Effector memory CD8-positive, alpha-beta T cell (primary cell): ENCODE measurements around the gene ZNF544.
A peak's percentile ranks its signal among the peaks of the same experiment; 100 is the strongest.
"Not testable (repeated sequence)": the region's sequence is repeated elsewhere in the genome, so short reads cannot be mapped to it uniquely, and the experiment has no call there.

Source experiments
- ATAC-seq: fragments of 150-1000 bp; cut with Tn5 transposase; replicated peaks from 2 replicates; pipeline ENCODE4 v1.10.0; 2021; ENCODE audit warnings: mild to moderate bottlenecking, moderate library complexity
- DNase-seq, 3 experiments: peaks; one replicate each; pipeline ENCODE4 v3.0.0; 2021
- H3K27ac Mint-ChIP-seq, 2 donors: one replicate each; pipeline ENCODE4 v1.8.0; 2022; ENCODE audit warnings: mild to moderate bottlenecking in 2 of 2, mixed read lengths in 2 of 2, moderate library complexity in 2 of 2
- H3K27me3 Mint-ChIP-seq, 2 donors: one replicate each; pipeline ENCODE4 v1.8.0; 2022; ENCODE audit warnings: mixed read lengths in 2 of 2
- H3K36me3 Mint-ChIP-seq: one replicate; pipeline ENCODE4 v1.8.0; 2022; ENCODE audit warnings: mild to moderate bottlenecking, moderate library complexity, mixed read lengths; ENCODE audit not compliant: insufficient read depth
- H3K4me1 Mint-ChIP-seq, 2 donors: one replicate each; pipeline ENCODE4 v1.8.0; 2022; ENCODE audit warnings: low read depth in 2 of 2, mixed read lengths in 2 of 2
- H3K4me3 Mint-ChIP-seq, 2 donors: one replicate each; pipeline ENCODE4 v1.8.0; 2022; ENCODE audit warnings: mild to moderate bottlenecking in 2 of 2, mixed read lengths in 2 of 2, moderate library complexity in 2 of 2
- H3K9me3 Mint-ChIP-seq, 2 donors: one replicate each; pipeline ENCODE4 v1.8.0; 2022; ENCODE audit warnings: mixed read lengths in 2 of 2

ZNF544 gene

GRCh38 chr19:58217607-58218391 lies 10.9 kb upstream of the ZNF544 start:
- DNase-seq (no peak), ATAC-seq (no peak)
- Mint-ChIP-seq H3K4me1 (no peaks in the 10 kb centered on the region), H3K9me3 (peaks cover 1 to 12% of the 10 kb centered on the region in 2 donors), H3K27me3 (no peaks in the 10 kb centered on the region), H3K27ac (no peak overlapping the region), H3K36me3 (peaks cover 14% of the 10 kb centered on the region), H3K4me3 (no peak overlapping the region)

GRCh38 chr19:58218899-58219298 lies 9.8 kb upstream of the ZNF544 start:
- H3K27ac Mint-ChIP-seq: no peak overlapping the region
- peaks cover 0 to 12% of the 10 kb centered on the region in 2 donors for H3K9me3 Mint-ChIP-seq
- H3K4me3 Mint-ChIP-seq: no peak overlapping the region
- peak; percentile 44 for ATAC-seq
- no peaks in the 10 kb centered on the region for H3K27me3 Mint-ChIP-seq
- H3K36me3 Mint-ChIP-seq: peaks cover 9% of the 10 kb centered on the region
- H3K4me1 Mint-ChIP-seq: no peaks in the 10 kb centered on the region
- DNase-seq: peak in 1 of 3 experiments; percentile 14

GRCh38 chr19:58227964-58228584 lies 640 bp upstream of the ZNF544 start:
- peak overlapping the region; percentile 95 to 97 for H3K4me3 Mint-ChIP-seq
- no peak for ATAC-seq
- no peak for DNase-seq
- peak overlapping the region; percentile 96 for H3K27ac Mint-ChIP-seq
- H3K36me3 Mint-ChIP-seq: peaks cover 24% of the 10 kb centered on the region
- peaks cover 1 to 7% of the 10 kb centered on the region in 2 donors for H3K9me3 Mint-ChIP-seq
- H3K4me1 Mint-ChIP-seq: peaks cover 19 to 23% of the 10 kb centered on the region in 2 donors
- no peaks in the 10 kb centered on the region for H3K27me3 Mint-ChIP-seq

- peaks cover 1 to 10% of the 10 kb centered on the region in 2 donors for H3K9me3 Mint-ChIP-seq
- peaks cover 24% of the 10 kb centered on the region for H3K36me3 Mint-ChIP-seq
- no peaks in the 10 kb centered on the region for H3K27me3 Mint-ChIP-seq
- peak overlapping the region; percentile 95 to 97 for H3K4me3 Mint-ChIP-seq
- ATAC-seq: peak; percentile 24
- no peak for DNase-seq
- H3K4me1 Mint-ChIP-seq: peaks cover 20 to 23% of the 10 kb centered on the region in 2 donors
- peak overlapping the region; percentile 96 for H3K27ac Mint-ChIP-seq
Observed at GRCh38 chr19:58229255-58229639, 533 bp downstream of the ZNF544 start.

- Mint-ChIP-seq H3K36me3 (peaks cover 41% of the 10 kb centered on the region), H3K27ac (no peak overlapping the region), H3K4me1 (peaks cover 0 to 4% of the 10 kb centered on the region in 2 donors), H3K4me3 (no peak overlapping the region), H3K9me3 (peaks cover 0 to 7% of the 10 kb centered on the region in 2 donors), H3K27me3 (no peaks in the 10 kb centered on the region)
- ATAC-seq (no peak), DNase-seq (no peak)
Observed at GRCh38 chr19:58237324-58237723, 8.6 kb downstream of the ZNF544 start.

GRCh38 chr19:58243351-58243750 lies 14.6 kb downstream of the ZNF544 start:
- ATAC-seq (no peak), DNase-seq (no peak)
- no peak overlapping the region for H3K27ac Mint-ChIP-seq
- peaks cover 4 to 5% of the 10 kb centered on the region in 2 donors for H3K9me3 Mint-ChIP-seq
- H3K27me3 Mint-ChIP-seq: no peaks in the 10 kb centered on the region
- H3K4me1 Mint-ChIP-seq: no peaks in the 10 kb centered on the region
- H3K36me3 Mint-ChIP-seq: peaks cover 61% of the 10 kb centered on the region
- no peak overlapping the region for H3K4me3 Mint-ChIP-seq

GRCh38 chr19:58248886-58249285 lies 20.2 kb downstream of the ZNF544 start:
- peaks cover 12 to 13% of the 10 kb centered on the region in 2 donors for H3K9me3 Mint-ChIP-seq
- H3K27me3 Mint-ChIP-seq: no peaks in the 10 kb centered on the region
- H3K4me1 Mint-ChIP-seq: no peaks in the 10 kb centered on the region
- H3K4me3 Mint-ChIP-seq: no peak overlapping the region
- ATAC-seq (no peak), DNase-seq (no peak)
- no peak overlapping the region for H3K27ac Mint-ChIP-seq
- peaks cover 51% of the 10 kb centered on the region for H3K36me3 Mint-ChIP-seq

GRCh38 chr19:58252102-58252685 lies 23.5 kb downstream of the ZNF544 start:
- H3K36me3 Mint-ChIP-seq: peaks cover 36% of the 10 kb centered on the region
- no peak overlapping the region for H3K4me3 Mint-ChIP-seq
- no peak for ATAC-seq
- no peaks in the 10 kb centered on the region for H3K4me1 Mint-ChIP-seq
- no peaks in the 10 kb centered on the region for H3K27me3 Mint-ChIP-seq
- H3K27ac Mint-ChIP-seq: no peak overlapping the region
- peaks cover 8 to 12% of the 10 kb centered on the region in 2 donors for H3K9me3 Mint-ChIP-seq
- no peak for DNase-seq

GRCh38 chr19:58258259-58258658 lies 29.5 kb downstream of the ZNF544 start:
- H3K4me3 Mint-ChIP-seq, H3K27me3 Mint-ChIP-seq, ATAC-seq, DNase-seq, H3K4me1 Mint-ChIP-seq, H3K27ac Mint-ChIP-seq: not testable (repeated sequence)
- H3K9me3 Mint-ChIP-seq: peaks cover 10 to 11% of the 10 kb centered on the region in 2 donors
- H3K36me3 Mint-ChIP-seq: peaks cover 34% of the 10 kb centered on the region

- H3K4me3 Mint-ChIP-seq: no peak overlapping the region
- no peak overlapping the region for H3K27ac Mint-ChIP-seq
- no peak for DNase-seq
- H3K9me3 Mint-ChIP-seq: peaks cover 7 to 10% of the 10 kb centered on the region in 2 donors
- no peak for ATAC-seq
- peaks cover 0 to 4% of the 10 kb centered on the region in 2 donors for H3K4me1 Mint-ChIP-seq
- H3K27me3 Mint-ChIP-seq: no peaks in the 10 kb centered on the region
- H3K36me3 Mint-ChIP-seq: peaks cover 24% of the 10 kb centered on the region
Observed at GRCh38 chr19:58261600-58261967, 32.9 kb downstream of the ZNF544 start.

GRCh38 chr19:58261968-58262921 lies 33.5 kb downstream of the ZNF544 start:
- no peak overlapping the region for H3K4me3 Mint-ChIP-seq
- no peak overlapping the region for H3K27ac Mint-ChIP-seq
- H3K36me3 Mint-ChIP-seq: peaks cover 24% of the 10 kb centered on the region
- no peak for DNase-seq
- peaks cover 7 to 9% of the 10 kb centered on the region in 2 donors for H3K9me3 Mint-ChIP-seq
- ATAC-seq: no peak
- H3K27me3 Mint-ChIP-seq: no peaks in the 10 kb centered on the region
- peaks cover 0 to 4% of the 10 kb centered on the region in 2 donors for H3K4me1 Mint-ChIP-seq

- Mint-ChIP-seq H3K9me3 (peaks cover 3% of the 10 kb centered on the region in 2 donors), H3K27ac (no peak overlapping the region), H3K36me3 (peaks cover 27% of the 10 kb centered on the region), H3K4me1 (peaks cover 0 to 1% of the 10 kb centered on the region in 2 donors), H3K27me3 (no peaks in the 10 kb centered on the region), H3K4me3 (no peak overlapping the region)
- ATAC-seq (no peak), DNase-seq (no peak)
Observed at GRCh38 chr19:58262922-58263296, 34.2 kb downstream of the ZNF544 start.

- Mint-ChIP-seq H3K9me3 (peaks cover 0 to 2% of the 10 kb centered on the region in 2 donors), H3K36me3 (peaks cover 25% of the 10 kb centered on the region)
- no peak for DNase-seq
Observed at GRCh38 chr19:58265100-58265499, 36.4 kb downstream of the ZNF544 start.

More at GRCh38 chr19:58265100-58265499, 36.4 kb downstream of the ZNF544 start:
- Mint-ChIP-seq H3K4me1 (no peaks in the 10 kb centered on the region), H3K27ac (no peak overlapping the region), H3K4me3 (no peak overlapping the region), H3K27me3 (no peaks in the 10 kb centered on the region)
- no peak for ATAC-seq
